Measurements from ENCODE around the gene ROBO2.

Gene ROBO2

DNA sequence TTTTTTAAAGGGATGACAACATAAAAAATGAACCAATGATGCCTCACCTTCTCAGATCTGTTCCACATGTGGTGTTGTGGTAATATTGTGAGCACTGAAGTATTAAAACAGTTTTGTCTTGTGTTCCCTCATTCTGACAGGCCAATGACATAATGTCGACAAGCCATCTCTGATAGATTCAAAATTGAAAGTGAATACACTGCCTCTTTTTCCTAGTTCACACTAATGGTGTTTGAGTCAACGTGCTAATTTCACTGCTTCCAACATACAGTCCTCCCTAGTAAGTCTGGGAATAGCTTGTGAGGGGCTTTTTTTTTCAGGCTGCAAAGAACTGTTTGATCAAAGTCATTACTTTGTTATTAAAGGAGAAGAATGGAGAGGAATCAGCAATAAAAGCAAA lies 82.8 kb downstream of the ROBO2 start:
- DNase-seq (ENCODE audit: low spot score): no peak

DNA sequence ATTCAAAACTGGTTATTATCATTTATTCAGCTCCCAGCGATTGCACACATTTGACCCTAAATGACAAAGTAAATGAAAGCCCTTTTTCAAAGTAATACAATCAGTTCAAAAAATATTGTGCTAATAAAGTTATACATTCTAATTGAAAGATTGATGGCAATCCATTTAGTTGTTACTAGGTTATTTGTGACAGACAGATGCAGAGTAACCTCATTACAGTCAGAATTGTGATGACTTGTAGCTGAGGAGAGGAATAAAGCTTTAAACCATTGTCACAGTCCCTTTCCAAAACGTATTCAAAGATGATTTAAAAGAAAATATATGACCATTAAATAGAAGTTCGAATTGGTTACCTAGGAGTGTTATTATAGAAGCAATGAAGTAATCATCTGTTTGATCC lies 86.1 kb downstream of the ROBO2 start:
- no peak for DNase-seq (ENCODE audit: low spot score)

DNA sequence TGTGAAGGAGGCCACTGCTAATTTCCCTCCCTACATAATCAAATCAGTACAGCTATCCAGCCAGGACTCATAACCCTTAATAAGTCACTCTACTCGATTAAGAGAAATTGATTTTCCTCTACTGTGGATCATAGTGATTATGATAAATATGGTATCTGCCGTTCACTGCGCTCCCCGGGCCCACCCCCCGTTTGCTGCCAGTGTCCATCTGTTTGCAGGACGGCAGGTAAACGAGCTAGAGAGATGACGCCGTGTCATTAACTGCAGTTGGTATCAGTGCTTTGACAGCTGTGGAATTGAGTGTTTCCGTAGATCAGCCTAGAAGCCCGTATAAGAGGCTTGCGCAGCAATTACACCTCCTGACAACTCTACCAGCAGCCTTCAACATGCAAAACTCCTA lies 94.9 kb downstream of the ROBO2 start:
- DNase-seq (ENCODE audit: low spot score): no peak

DNA sequence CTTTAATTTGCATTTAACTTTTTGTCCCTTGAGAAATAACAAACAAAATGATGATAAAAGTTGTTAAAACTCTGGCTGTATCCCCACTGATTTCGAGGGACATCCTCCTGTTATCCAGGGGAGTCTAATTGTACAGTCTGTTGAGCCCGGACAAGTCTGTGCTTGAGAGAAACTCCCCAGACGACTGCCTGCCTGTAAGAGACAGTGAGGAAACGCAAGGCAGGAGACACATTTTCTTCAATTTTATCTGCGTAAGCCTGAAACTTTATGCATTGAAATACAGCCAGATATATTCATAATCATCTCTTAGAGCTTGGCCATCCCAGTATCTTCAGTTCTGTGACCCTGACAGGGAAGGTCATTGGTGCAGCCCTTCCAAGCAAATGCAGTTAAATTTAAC lies 97.7 kb downstream of the ROBO2 start:
- DNase-seq (ENCODE audit: low spot score): no peak

DNA sequence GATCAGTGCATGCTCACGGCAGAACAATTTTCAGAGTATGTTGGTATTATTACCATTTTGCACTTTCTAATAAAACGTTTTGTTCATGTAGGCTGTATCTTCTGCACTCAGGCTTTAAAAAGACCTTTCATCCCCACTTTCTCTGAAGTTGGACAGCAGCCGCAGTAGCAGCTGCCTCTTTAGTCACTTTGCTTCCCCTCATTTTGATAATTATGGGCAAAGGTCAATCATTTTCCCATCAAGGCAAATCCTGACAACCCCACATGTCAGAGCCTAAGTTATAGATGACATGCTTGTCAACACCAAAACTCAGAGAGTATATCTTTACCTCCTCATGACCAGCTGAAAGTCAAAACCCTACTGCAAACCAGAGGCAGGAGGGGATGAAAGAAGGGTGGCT lies 99.7 kb downstream of the ROBO2 start:
- DNase-seq (ENCODE audit: low spot score): no peak

DNA sequence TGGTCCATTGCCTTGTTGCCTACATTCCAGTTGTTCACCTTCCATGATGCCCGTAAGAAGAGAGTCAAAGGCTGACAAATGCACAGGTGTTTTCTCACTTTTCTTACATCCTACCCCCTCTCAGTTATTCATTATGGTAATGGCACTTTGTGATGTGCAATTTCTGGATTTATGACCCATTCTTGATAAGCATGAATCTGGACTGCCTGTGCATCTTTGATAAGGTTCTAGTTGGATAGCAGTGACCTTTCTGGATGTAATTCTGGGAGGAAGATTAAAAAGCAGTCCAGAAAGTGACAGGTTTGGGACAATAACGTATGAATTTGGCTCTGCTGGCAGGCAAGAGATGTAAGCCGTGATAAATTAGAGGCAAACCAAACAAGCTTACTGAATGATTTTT lies 101.5 kb downstream of the ROBO2 start:
- no peak for DNase-seq (ENCODE audit: low spot score)

DNA sequence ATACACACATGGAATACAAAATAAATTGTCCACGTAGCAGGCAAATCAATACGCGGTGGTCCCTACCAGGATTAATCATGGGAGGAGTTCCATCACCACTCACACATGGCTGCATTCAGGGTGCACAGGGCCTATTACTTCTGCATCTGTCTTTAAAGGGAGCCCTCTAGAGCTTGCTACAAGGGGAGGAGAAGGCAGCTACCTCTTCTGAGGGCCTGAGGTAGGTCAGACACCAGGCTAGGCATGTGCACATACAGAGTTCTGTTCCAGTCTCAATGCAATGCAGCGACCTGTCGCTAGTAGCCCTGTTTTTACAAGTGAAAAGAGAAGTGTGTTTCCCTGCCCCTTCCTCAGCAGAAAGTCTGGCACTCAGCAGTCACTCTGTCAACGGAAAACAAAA lies 102.7 kb downstream of the ROBO2 start:
- DNase-seq (ENCODE audit: low spot score): no peak

DNA sequence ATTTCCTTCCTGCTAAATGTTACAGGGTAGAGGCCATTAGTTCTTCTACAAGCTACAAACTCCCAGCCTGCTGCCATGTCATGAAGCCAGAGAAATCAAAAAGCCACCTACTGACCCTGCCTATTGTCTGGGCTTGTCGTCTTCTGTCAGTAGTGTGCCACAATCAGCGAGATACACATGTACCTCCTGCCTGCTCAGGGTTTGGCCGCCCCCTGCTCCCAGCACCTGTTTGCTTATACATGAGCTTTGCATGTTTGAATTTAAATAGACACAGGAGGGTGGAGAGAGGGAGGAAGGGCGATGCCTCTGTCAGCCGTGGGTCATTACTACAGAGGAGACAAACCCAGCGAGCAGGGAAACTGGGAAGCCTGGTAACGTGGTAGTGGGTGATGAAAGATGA lies 106.1 kb downstream of the ROBO2 start:
- DNase-seq (ENCODE audit: low spot score): no peak

DNA sequence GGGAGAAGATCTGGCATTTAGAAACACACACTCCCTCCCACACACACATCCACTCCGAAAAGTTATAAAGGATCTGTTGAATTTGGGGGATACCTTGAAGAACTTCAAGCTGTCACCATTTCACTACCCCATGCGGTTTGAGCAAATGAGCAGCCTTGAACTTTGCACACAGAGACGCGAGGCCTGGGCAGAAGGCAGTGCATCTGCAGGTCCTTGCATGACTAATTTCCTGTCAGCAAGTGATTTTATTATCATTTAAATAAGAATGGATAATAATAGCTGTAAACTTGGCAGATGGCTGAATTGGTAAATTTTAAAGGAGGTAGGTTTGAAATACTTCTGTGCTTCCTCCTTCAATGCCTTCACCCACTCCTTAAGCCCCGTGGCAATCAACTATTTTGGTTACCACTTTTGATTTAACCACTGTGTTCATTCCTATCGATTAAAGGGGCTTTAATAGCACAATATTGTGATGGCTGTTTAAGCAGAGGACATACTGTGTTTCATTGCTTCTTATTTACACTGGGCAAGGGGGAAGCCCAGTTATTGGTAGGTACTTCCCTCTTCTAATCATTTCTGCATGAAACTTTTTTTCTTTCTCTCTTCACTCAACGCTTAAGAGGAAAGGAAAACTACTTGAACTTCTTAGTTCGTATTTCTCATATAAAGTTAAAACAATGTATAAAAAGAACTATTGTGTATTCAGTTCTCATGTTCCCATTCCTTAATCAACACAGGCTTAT lies 108.1 kb downstream of the ROBO2 start:
- DNase-seq (ENCODE audit: low spot score): peak; percentile 28

DNA sequence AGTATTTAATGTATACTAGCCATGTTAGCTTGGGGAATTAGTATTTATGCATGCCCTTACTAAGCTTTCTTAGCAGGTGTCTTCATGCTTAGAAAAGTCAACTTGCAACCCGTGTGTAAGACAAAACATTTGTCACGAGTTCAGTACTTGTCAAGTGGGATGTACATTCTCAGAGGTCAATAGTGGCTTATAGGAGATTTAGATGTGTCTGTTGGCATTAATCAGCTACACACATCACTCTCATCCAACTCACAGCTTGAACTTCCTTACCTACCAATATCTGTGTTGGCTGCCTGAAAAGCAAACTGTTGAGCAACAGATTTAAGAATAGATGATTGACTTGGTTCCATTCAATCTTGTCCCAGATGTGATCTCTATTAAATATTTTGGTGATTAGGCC lies 109.5 kb downstream of the ROBO2 start:
- no peak for DNase-seq (ENCODE audit: low spot score)

DNA sequence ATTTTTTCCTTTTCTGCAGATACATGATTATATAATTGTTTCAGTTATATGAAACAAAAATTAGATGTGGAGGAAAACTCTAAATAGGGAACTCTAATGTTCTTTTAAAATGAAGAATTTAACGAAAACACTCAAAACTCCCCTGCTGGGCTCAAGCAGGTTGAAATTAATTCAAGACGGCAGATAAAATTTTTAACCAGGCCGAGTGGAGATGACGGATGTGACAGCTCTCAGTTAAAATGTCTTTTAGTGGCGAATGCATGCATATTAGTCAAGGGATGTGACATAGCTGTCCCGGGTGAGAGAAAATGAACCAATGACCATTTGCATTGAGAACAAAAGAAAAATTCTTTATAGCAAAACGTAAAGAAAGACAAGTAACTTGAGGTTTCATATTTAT lies 110.1 kb downstream of the ROBO2 start:
- no peak for DNase-seq (ENCODE audit: low spot score)

DNA sequence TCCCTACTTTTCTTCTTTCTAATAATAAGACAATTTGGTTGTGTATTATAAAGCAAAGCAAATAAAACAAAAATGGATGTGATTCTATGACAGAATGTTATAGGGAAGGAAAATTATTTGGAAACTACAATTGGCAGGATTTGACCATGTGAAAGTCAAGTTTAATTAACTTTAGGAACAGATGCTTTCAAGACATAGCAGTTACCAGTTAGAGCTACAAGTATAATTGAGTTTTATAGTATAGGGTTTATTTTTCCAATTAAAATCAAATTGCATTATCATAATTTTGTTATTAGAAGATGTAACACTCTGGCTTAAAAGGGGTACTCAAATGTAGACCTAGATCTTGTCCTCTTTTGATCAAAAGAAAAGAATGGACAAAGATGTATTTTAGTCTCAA lies 110.9 kb downstream of the ROBO2 start:
- DNase-seq (ENCODE audit: low spot score): no peak

DNA sequence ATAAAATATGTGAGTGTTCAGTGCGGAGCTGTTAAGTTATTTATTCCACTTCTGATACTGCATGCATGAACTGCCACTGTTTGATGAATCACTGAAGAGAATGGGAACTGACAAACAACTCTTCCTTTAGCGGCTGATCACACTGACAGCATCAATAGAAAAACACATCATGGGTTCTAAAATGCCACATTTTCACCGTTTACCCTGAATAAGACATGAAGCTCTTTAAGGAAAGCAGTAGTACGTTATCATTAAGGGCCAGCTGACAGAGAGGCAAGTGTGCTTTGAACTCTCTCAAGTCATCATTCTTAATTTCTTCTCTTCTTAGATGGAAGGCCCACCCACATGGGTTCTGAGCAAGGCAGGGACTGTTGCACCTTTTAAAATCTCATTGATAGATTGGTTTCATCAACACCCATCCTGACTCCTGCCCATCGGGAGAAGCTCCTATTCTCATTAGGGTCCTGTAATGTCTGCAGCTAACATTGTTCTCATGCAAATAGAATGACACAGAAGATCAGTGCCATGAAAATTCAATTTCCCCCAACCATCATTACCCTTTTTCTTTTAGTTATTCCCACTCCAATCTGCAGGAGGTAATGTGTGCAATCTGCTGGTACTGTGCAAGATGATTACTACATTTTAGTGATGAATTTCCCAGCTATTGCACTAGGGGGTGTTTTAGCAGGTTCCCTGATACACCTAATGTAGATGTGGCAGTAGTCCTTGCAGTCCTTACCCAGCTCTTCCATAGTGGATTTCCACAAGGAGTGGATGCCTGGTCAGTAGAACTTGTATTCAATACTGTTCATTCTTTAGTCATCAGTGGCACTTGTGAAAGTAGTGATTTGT lies 119.1 kb downstream of the ROBO2 start:
- DNase-seq (ENCODE audit: low spot score): no peak

DNA sequence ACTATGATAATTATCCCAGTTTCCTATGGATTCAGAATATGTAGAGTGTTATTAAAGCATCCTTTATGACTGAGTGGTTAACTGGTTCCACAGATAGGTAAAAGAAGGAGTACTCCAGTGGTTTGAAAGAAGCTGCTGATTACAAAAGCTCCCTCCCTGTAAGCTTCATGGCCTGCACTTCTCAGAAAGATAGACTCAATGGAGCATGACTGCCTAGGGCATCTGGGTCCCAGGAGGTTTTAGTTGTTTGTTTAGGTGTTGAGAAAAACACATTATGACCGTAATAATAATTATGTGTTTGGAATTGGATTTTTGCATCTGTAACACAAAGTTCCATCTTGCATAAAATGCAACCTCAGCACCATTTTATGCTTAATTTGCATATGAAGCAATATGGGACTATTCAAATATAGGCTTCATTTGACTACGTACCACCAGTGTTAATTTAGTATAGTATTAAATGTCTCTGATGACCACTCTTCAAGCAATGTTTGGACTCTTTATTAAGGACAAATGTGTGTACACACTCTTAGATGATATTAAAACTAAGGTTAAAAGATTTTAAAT lies 121.1 kb downstream of the ROBO2 start:
- no peak for DNase-seq (ENCODE audit: low spot score)

DNA sequence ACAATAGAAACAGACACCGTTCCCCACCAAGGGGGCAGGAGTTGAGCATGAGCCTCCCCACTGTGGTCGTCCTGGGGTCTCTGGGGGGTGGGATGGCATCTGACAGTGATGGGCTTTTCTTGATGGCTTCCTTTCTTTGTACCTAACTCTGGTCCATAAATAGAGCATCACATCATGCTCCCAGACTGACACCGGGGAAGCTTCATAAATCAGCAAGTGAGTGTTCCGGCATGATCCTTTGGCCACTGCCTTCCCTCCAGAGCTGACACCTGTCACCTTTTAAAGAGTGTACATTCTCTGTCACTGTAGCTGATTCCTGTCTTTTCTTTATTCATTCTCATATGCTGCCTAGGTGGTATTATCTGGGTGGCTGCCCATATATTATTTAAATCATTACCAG lies 129.9 kb downstream of the ROBO2 start:
- DNase-seq (ENCODE audit: low spot score): no peak

DNA sequence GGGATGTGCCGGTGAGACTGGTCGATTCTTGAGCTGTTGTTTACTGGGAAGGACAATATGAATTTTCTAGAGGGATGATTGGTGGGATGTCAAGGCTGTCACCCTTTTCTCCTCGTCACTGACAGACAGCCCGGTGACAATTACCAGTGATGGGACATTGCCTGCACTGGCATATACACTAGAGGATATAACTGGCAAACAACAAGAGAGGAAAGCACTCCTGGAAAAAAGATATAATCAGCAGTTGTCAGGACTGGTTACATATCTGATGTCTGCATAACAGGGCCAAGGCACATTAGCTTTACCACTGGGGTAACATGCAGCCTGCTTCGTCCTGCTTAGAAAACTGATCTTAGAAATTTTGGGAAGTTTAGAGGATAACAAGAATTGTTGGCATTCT lies 131.1 kb downstream of the ROBO2 start:
- DNase-seq (ENCODE audit: low spot score): no peak

DNA sequence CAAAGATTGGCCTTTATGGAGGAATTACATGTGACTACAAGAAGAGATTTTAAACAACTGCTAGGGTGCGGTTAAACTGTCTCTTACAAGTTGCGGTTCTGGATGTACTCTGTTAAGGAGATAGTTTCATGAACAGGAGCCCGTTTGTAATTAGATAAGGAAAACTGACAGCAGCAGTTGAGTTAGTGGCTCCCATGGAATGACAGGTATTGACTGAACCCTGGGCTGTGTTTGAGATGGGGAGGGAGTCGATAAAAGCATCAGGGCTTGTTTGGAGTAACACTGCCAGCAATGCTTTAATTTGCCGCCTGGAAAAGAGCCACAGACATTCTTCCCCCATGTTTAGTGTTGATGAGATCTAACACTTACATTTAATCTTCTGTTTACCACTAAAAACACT lies 139.9 kb downstream of the ROBO2 start:
- DNase-seq (ENCODE audit: low spot score): no peak

DNA sequence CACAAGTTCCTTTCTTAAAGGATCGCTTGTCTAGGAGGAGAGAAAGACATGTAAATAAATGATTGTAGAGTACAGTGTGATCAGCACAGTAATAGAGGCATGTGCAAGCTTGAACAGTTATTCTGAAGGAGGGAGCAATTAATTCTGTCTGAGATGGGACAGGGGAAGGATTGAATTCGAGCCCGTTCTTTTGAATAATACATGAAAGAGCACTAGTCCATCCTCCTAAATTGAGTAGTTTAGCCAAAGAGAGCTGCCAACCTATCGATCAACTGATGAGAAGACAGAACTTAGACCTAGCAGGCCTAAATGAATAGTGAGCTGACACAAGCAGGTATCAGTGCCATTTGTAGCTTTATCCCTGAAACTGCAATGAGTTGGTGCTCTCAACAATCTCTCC lies 142.4 kb downstream of the ROBO2 start:
- DNase-seq (ENCODE audit: low spot score): no peak

DNA sequence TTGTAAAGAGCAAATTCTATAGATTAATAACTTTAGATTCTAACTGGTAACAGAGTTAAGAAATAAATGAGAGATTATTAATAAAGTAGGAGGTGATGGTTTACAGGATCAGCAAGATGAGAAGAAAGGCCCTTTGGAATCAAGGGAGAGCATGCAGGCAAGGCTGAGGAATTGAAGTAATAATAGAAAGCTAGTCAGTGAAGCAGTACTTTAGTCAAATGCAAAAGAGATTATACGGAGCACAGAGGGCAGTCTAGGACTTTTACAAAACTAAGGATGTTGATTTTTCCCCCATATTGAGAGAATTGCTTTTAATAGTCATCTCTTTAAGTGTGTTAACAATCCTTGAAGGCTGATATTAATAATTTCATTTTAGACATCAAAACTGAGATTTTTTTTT lies 146.4 kb downstream of the ROBO2 start:
- no peak for DNase-seq (ENCODE audit: low spot score)

DNA sequence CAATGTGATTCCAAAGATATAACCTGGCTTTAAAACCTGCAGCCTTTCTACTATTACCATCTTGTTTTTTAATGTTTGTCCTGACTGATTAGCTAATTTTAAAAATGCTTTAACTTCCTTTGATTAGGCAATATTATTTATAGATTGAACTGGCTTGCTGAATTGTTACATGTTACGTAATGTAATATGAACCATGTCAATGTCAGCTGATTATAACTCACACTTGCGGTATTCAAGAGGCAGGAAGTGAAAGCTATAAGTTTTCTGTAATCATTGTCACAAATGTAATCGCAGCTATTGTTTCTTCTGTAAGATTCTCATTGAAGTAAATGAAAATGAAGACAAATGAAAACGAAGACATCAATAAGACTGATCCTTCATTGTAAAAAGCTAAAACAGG lies 146.8 kb downstream of the ROBO2 start:
- peak; percentile 2 for DNase-seq (ENCODE audit: low spot score)

DNA sequence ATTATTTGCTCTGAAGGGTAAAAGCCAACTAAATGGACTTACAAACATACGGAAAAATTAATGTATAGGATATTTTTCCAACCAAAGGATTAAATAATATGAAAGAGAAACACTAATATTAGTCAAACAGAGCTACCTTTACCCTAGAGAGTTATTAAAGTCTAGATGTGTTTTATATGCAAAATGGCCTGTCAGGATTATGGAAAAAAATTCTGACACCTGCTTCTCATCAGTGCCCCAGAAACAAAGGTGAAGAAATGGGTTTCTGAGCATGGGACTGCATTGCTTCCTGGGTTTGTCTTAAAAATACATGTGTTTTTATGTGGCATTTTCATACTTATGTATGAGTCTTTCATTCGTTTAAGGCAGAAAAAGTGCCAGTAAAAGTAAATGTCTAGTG lies 148.3 kb downstream of the ROBO2 start:
- DNase-seq (ENCODE audit: low spot score): no peak

DNA sequence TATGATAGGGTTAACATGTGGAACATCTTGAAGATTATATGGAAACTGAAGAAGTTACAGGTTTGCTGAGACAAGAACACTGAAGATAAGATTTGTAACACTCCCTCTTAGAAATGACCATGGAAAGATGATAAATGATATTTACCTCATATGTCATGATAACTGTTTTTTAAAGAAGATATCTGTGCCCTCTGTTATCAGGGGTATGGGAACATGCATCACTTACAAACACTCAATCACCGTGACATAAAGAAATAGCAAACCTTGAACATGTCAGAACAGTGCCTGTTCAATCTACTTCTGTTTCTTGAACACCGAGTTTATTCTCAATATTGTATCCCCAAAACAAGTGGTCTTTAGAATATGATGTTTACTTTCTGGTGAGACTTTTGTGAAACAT lies 149.4 kb downstream of the ROBO2 start:
- DNase-seq (ENCODE audit: low spot score): no peak

DNA sequence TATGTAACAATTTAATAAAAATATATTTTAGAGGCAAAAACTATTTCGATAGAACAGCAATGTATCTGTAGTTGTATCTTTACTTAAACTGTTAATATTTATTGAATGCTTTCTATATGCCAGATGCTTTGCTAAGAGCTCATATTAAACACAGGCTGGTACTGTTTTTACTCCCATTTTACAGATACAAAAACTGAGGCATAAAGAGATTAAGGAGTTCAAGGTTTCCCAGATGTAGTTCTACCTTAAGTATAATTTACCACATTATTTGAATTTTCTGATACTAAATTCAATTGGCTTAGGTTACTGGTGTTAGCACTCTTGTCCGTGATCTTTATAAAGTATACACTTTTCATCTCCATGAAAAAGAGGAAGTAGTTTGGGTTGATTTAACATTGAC lies 149.8 kb downstream of the ROBO2 start:
- DNase-seq (ENCODE audit: low spot score): no peak

Data from kidney capillary endothelial cell (primary cell).